HG03025 (cell line): Measurements from ENCODE around the gene KLHL3.

Experiments
- ATAC-seq: cut with Tn5 transposase; IDR thresholded peaks from one replicate; pipeline ENCODE4 v1.9.1; 2021; ENCODE audit warnings: mild to moderate bottlenecking, moderate library complexity; ENCODE audit not compliant: unreplicated experiment, low FRiP score

The KLHL3 gene

GRCh38 chr5:137615171-137615775 is 120.6 kb downstream of the KLHL3 start:
- no peak for ATAC-seq

DNA sequence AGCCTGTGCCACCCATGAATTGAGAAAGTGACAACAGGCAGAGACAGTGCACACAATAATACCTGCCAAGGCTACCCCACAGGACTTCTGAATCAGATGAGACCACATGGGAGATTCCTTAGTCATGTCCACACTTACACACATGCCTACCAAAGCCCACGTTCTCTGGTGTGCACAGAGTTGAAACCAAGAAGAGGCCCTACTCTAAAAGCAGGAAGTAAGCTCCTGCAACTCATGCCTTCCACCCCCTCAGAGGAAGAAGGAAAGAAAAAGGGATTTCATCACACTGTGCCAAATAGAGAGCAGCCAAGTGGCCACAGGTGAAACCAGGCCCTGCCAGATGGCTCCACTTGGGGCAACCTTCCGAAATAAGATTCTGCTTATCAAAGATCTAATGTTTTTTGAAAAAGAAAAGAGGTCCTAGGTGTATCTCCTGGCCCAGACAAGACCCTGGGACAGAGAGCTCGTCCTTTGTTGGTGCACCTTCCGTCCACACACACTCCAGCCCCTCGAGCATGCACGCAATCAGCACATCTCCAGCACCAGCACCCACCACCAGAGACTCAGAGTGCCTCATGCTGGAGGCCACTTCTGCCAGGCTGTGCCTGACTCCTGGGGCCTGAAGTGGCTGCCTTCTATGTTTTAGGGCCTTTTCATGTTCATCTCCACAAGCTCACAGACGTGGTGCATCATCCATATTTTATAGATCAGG is 122.2 kb downstream of the KLHL3 start:
- ATAC-seq, result no peak

GRCh38 chr5:137612576-137612975 is 123.3 kb downstream of the KLHL3 start:
- ATAC-seq, result no peak

DNA sequence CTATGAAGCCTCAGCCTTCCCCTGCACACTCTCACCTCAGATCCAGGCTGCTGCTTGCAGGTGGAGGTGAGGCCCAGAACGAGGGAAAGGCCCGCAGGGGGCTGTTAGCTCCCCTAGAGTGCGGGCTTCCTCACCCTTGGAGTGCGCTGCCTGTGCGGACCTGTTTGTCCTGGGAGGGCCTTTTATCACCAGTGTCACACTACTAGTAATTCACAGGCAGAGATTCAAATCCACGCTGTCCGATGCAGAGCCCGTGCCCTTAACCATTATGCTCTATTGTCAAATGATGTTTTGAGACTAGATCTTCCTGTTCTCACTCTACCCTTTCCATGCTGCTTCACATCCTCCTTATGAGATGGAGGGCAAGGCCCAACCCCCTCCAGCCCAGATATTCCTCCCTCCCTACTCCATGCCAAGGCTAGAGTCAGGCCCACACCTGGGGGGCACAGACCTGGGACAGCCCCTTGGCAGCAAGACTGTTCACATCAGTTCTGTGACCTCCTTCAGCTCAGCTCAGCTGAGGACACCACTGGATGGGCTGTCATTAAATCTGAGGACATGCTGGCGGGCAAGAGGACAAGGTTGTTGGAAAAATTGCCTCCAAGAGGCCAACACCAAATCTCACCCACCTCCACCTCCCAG is 124.0 kb downstream of the KLHL3 start:
- ATAC-seq, result no peak

DNA sequence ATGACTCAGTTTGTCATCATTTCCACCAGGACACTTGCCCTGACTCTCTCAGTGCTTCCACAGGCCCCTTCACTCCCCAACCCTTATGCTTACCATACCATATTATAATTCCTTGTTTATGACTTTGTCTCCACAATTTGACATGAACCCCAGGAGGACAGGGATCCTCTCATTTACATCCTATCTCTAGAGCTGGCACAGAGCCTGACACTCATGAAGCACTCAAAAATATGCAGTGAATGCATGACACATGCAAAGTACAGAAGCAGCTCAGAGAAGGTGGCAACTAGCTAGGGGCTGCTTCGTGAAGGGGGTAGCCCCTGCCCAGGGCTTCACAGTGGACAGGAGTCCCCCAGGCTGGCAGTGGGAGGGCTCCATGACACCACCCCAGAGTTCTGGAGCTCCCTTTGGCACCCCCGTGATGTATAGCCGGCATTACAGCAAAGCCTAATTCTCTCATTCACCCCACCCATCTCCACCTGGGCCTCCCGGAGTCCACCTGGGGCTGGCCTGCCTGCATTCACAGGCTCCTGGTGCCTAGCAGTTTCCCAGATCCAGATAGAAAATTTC is 124.8 kb downstream of the KLHL3 start:
- ATAC-seq, result no peak

DNA sequence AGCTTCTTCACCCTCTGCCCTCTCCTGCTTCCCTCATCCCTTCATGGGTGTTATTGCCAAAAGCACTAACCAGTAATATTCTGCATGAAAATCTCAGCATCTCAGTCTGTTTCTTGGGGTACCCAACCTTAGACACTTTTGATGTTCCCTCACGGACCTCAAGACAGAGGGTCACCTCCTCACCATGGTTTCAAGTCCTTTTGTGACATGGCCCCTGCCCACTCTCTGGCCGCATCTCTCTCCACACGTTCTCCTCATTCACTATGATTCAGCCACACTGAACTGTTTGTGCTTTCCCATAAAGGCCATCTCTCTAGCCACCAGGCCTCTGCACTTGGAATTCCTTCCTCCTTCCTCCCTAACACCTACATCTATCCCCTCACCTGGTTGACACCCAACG is 125.3 kb downstream of the KLHL3 start:
- ATAC-seq, result no peak

DNA sequence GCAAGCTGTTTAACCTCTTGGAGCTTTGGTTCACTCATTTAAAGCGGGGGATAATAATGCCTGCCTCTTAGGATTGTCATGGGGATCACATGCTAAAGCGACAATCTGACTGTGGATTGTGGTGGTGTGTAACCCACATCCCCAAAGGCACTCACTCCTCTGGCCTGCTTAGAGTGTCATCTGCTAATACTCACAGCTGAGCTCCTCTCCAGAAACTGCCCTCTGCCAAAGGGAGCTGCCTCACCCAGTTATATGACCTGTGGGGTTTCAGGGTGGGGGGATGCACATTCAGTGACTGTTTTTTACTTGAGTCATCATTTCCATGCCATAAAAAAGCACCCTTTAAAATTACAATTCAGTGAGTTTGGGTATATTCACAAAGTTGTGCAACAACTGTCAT is 126.8 kb downstream of the KLHL3 start:
- ATAC-seq, result no peak

DNA sequence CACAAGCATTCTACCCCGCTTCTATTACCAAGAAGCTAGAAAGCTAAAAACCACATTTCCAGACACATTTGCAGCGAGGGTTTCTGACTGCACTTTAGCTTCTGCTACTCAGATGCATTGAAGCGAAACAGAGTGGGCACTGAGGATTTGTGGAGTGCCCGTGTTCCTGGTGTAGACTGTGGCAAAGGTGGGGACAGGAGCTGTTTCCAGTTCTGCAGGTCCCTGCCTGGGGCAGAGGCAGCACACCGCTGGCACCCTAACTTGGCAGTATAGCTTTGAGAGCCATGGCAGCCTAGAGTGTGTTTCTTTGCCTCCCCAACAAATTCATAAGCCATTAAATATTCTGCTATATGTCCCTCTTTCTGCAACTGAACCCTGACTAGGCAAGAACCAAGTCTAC is 128.1 kb downstream of the KLHL3 start:
- no peak for ATAC-seq

- ATAC-seq, result no peak
These were observed 129.5 kb downstream of the KLHL3 start for GRCh38 chr5:137606401-137606800.

GRCh38 chr5:137605411-137605810 is 130.5 kb downstream of the KLHL3 start:
- ATAC-seq, result no peak

DNA sequence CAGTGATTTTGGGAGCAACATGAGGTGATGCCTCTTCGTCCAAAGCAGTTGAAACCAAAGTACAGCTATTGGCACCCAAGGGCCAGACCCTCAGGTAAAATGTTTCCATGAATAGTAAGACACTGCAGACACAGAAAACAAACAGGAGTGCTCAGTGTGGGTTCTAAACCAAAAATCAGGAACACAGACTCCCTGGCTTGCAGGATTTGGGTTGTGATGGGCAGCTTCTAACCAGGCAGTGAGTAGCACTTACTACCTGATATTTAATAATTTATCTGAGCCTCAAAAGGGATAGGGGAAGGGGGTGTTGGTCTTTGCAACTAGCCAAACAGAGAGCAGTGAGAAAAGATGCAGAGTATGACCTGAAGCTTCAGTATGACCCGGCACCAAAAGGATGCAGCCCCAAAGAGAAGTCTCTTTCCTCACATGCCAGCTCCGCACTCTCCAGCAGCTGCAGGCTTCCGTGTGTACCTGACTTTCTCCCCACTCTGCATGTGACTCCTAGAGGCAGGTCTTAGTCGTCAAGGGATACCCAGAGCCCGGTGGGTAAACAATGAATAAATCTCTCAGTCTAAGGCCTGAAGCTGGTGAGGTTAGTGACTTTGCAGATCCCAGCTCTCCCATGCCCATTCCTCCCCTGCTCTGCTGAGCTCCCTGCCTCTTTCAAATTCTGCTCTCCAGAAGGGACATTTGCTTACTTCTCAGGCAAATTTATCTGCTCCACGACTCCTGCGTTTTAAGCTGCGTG is 131.4 kb downstream of the KLHL3 start:
- no peak for ATAC-seq

- no peak for ATAC-seq
These were observed 132.0 kb downstream of the KLHL3 start for GRCh38 chr5:137603891-137604290.

GRCh38 chr5:137603356-137603755 is 132.5 kb downstream of the KLHL3 start:
- no peak for ATAC-seq

DNA sequence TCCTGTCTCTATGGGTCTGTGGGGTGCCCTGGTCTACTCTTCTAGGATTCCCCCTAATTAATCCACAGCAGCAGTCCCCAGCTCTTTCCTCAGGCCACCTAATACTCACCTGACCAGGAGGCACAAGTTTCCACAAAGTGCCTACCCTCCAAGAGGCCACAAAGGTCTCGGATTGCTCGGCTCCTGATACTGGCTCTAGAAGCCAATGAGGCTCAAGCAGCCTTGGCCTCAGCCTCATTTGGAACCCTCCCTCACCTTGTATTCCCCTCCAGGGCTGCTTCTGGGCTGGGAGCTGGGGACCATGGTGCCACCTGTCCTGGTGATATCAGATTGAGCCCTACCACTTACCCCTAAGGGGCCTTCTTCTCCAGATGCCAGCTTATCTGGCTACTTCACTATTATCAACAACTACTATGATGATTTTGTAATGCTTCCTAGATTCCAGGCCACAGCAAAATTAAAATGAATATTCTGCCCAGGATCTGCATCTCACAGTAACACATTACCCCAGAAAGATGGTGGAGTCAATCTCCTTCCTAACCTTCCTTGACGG is 133.1 kb downstream of the KLHL3 start:
- ATAC-seq, result no peak

DNA sequence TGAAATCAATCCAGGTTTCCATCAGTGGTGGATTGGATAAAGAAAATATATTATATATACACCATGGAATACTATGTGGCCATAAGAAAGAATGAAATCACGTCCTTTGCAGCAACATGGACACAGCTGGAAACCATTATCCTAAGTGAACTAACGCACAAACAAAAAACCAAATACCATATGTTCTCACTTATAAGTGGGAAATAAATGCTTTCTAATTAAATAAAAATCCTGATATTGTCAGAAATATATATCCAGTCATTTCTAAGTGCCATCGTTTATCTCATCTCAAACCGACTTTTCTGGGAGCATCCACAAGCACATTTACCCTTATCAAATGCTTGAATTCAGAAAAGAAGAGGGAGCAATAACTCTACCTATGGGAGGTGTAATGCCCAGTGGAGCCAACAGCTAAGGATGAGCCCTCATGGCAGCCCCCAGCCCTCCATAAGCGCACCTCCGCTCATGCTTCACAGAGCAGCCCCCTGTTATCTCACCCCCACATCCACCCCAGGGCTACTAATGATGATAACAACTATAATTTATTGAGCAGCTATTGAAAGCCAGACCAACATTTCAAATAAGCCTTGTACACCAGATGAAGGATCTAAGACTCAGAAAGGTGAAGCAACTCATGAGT is 135.0 kb downstream of the KLHL3 start:
- no peak for ATAC-seq

DNA sequence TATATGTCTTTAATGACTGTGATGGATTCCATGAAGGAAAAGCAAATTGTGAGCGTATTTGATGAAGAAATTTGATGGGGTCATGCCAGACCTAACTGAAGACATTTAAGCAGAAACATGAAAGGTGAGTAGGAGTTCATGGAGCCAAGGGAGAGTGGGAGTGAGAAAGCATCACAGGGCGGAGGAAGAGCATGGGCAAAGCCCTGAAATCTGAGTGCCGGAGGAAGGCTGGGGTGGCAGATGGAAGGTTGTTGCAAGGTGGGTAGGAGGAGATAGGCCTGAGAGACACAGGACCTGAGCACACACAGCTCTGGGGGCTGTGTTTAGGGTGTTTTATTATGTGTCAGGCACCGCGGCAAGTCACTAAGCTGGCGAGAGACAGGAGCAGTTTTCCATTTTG is 136.4 kb downstream of the KLHL3 start:
- ATAC-seq, result no peak

GRCh38 chr5:137598399-137598798 is 137.5 kb downstream of the KLHL3 start:
- no peak for ATAC-seq

DNA sequence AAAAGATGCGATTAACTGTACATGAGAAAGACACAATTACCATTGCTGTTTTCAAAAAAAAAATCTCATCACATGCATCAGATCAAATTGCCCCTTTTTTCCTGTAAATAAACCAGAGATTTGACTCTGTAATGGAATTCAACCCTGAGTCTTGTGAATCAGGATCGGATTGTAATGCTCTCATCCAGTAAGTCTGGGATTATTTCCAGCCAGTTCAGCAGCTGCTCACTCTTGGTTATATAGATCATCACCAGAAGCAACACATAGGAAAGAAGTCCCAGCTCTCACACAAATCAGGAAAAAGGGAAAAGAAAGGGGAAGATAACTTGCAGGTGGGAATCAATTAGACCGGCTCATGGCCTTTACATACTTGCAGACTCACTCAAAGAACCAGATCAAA is 138.9 kb downstream of the KLHL3 start:
- ATAC-seq, result no peak

DNA sequence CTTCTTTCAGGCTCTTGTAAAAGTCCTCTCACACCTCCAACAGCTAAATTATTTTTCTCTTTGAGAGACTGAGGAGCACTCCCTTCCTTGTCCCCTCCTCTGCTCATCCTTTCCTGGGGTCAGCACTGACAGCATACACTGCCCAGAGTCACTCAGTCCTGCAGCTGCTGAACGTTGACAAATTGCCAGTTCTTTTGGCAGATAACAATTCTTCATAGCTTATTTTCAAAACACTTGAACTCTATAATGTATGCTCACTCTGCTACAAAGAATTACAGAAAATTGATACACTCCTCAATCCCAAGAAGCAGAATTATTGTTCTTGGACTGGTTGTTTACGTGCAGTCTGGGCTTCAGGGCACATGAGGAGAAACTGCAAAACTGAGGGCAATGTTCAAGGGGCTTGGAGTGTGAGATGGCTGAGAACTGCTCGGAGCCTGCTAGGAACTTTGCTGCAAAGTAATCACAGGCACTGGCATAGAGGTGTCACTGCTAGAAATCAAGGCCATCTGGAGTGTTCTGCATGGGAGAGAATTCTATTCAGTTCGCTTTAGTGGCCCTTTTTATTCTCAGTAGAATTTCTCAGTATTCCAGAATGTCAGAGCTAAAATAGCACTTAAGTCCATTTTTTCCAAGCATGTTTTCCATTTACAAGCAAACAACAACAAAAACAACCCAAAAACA is 140.4 kb downstream of the KLHL3 start:
- no peak for ATAC-seq

- ATAC-seq, result no peak
These were observed 141.2 kb downstream of the KLHL3 start for GRCh38 chr5:137594717-137595116.
